WTC11 (cell line): Measurements from ENCODE around the gene AGO4. TPM values are rescaled to one million over a fixed set of nuclear protein-coding genes. Genes with fewer than 3 reads are reported as not detected.

Source experiments
- ATAC-seq: fragments of 200-7000 bp; cut with Tn5 transposase; 2 replicates; pipeline ENCODE4 v1.10.0; 2021; ENCODE audit warnings: mild to moderate bottlenecking, moderate library complexity
- CTCF ChIA-PET: fragments of 300-600 bp; sonication (Branson Sonifier 250); formaldehyde crosslinking; loops from one replicate; lab custom pipeline; 2021; ENCODE audit warnings: antibody characterized with exemption; lab: Charles Lee
- POLR2A ChIA-PET: fragments of 350-600 bp; sonication (Branson Sonifier 250); formaldehyde crosslinking; loops from one replicate; lab custom pipeline; 2021; ENCODE audit warnings: antibody characterized with exemption; lab: Charles Lee
- DNase-seq: peaks from one replicate; pipeline ENCODE4 v3.0.0; 2021; ENCODE audit warnings: low spot score
- H3K27ac Mint-ChIP-seq: 2 replicates; pipeline ENCODE4 v1.8.0; 2021; ENCODE audit warnings: mixed read lengths
- H3K27me3 Mint-ChIP-seq: 2 replicates; pipeline ENCODE4 v1.8.0; 2021; ENCODE audit warnings: low read depth, mild to moderate bottlenecking, moderate library complexity, mixed read lengths
- H3K36me3 Mint-ChIP-seq: 2 replicates; pipeline ENCODE4 v1.8.0; 2021; ENCODE audit warnings: mixed read lengths
- H3K4me1 Mint-ChIP-seq: 2 replicates; pipeline ENCODE4 v1.8.0; 2022; ENCODE audit warnings: mixed read lengths
- H3K4me3 Mint-ChIP-seq: 2 replicates; pipeline ENCODE4 v1.8.0; 2021; ENCODE audit warnings: mild to moderate bottlenecking, moderate library complexity, mixed read lengths
- H3K9me3 Mint-ChIP-seq: 2 replicates; pipeline ENCODE4 v1.8.0; 2021; ENCODE audit warnings: mixed read lengths
- NFATC4 ChIP-seq: fragments of 250-450 bp; sonication (Bioruptor Pico); IDR thresholded peaks from 2 replicates; pipeline ENCODE4 v1.9.0; 2021; ENCODE audit warnings: mild to moderate bottlenecking
- NFE2L1 ChIP-seq: sonication (generic); formaldehyde crosslinking; IDR thresholded peaks from 2 replicates; pipeline ENCODE4 v1.8.1; 2023; ENCODE audit warnings: missing genetic modification reagents
- ZNF219 ChIP-seq: sonication (generic); formaldehyde crosslinking; IDR thresholded peaks from 2 replicates; pipeline ENCODE4 v1.8.0; 2023; ENCODE audit warnings: missing genetic modification reagents, mild to moderate bottlenecking, borderline replicate concordance
- total RNA-seq: library from RNA; stranded (reverse); gene quantifications from 3 replicates; pipeline ENCODE4 v1.2.3, GENCODE V29; 2021
- TF ChIP-seq, protein P1 (sequence below): sonication (generic); formaldehyde crosslinking; IDR thresholded peaks from 2 replicates; pipeline ENCODE4 v1.8.1; 2022; ENCODE audit warnings: mild to moderate bottlenecking, missing genetic modification reagents, moderate library complexity, borderline replicate concordance
- TF ChIP-seq, protein P2 (sequence below): sonication (generic); formaldehyde crosslinking; IDR thresholded peaks from 2 replicates; pipeline ENCODE4 v1.8.0; 2022; ENCODE audit warnings: mild to moderate bottlenecking, missing genetic modification reagents
- TF ChIP-seq, protein P3 (sequence below): sonication (generic); formaldehyde crosslinking; conservative IDR thresholded peaks from 2 replicates; pipeline ENCODE4 v1.8.1; 2022; ENCODE audit warnings: mild to moderate bottlenecking, missing genetic modification reagents
- TF ChIP-seq, protein P4 (sequence below): fragments of 250-450 bp; sonication (Bioruptor Pico); IDR thresholded peaks from 2 replicates; pipeline ENCODE4 v1.9.0; 2021; ENCODE audit warnings: mild to moderate bottlenecking

AGO4 gene
- total RNA-seq, 1 experiment from 2014 or later = 8.7 TPM

DNA sequence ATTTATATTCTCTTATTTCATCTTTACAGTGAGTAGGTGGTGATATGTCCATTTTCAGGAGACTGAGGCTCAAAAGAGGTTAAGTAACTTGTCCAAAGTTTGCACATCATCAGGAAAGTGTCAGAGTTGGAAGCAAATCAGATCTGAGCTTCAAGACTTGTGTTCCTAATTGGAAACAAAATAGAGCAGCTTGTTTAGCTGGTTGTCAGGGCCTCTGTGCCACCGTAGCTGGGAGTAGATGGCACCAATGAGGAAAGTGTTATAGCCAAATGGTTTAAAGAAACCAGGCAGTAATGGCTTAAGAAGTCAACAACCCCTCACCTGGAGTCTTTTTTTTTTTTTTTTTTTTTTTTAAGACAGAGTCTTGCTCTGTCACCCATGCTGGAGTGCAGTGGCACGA is 94.9 kb downstream of the AGO4 start:
- CTCF ChIA-PET = interaction anchor here (0.7 kb wide), 1 partner anchor 17 kb away, joined by 3 read pairs; no protein-coding TSS in a partner anchor
- TF ChIP-seq NFE2L1 (no peak), NFATC4 (CRISPR knock-in tag) (no peak), ZNF219 (CRISPR knock-in tag) (no peak)
- TF ChIP-seq, protein P1, sequence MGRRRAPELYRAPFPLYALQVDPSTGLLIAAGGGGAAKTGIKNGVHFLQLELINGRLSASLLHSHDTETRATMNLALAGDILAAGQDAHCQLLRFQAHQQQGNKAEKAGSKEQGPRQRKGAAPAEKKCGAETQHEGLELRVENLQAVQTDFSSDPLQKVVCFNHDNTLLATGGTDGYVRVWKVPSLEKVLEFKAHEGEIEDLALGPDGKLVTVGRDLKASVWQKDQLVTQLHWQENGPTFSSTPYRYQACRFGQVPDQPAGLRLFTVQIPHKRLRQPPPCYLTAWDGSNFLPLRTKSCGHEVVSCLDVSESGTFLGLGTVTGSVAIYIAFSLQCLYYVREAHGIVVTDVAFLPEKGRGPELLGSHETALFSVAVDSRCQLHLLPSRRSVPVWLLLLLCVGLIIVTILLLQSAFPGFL = no peak
- TF ChIP-seq, protein P2, sequence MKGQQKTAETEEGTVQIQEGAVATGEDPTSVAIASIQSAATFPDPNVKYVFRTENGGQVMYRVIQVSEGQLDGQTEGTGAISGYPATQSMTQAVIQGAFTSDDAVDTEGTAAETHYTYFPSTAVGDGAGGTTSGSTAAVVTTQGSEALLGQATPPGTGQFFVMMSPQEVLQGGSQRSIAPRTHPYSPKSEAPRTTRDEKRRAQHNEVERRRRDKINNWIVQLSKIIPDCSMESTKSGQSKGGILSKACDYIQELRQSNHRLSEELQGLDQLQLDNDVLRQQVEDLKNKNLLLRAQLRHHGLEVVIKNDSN (CRISPR knock-in tag) = no peak
- TF ChIP-seq, protein P3, sequence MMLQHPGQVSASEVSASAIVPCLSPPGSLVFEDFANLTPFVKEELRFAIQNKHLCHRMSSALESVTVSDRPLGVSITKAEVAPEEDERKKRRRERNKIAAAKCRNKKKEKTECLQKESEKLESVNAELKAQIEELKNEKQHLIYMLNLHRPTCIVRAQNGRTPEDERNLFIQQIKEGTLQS = no peak
- TF ChIP-seq, protein P4, sequence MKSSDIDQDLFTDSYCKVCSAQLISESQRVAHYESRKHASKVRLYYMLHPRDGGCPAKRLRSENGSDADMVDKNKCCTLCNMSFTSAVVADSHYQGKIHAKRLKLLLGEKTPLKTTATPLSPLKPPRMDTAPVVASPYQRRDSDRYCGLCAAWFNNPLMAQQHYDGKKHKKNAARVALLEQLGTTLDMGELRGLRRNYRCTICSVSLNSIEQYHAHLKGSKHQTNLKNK (CRISPR knock-in tag) = no peak
- TF ChIP-seq, all 79 proteins: peak for 0

More for the DNA sequence above, 94.9 kb downstream of the AGO4 start:
- POLR2A ChIA-PET = no interaction called here
- Mint-ChIP-seq H3K36me3 (peaks cover 86% of the 10 kb centered on the region), H3K9me3 (no peaks in the 10 kb centered on the region; the same call in 1 of the 2 replicates), H3K27me3 (no peaks in the 10 kb centered on the region), H3K4me1 (no peaks in the 10 kb centered on the region), H3K27ac (peak overlapping the region; percentile 36; the same call in 1 of the 2 replicates), H3K4me3 (no peak overlapping the region)
- DNase-seq (no peak), ATAC-seq (no peak)

Other genes with a start within 250 kb of the AGO4 start
- 1.5 to 1.7 TPM (median 1.5 TPM) in 3 replicates for gene TFAP2E, start 234.7 kb upstream of the AGO4 start, total RNA-seq
- gene PSMB2, start 166.5 kb upstream of the AGO4 start, total RNA-seq = 76.7 to 81.7 TPM (median 80.6 TPM) in 3 replicates
- 7.2 to 10.1 TPM (median 8.6 TPM) in 3 replicates for gene C1orf216, start 89.1 kb upstream of the AGO4 start, total RNA-seq
- gene CLSPN, start 38.0 kb upstream of the AGO4 start, total RNA-seq = 34.6 to 37.1 TPM (median 34.6 TPM) in 3 replicates
- gene AGO1, start 75.2 kb downstream of the AGO4 start, total RNA-seq = 77.8 to 81.8 TPM (median 80.6 TPM) in 3 replicates
- gene AGO3, start 123.1 kb downstream of the AGO4 start, total RNA-seq = 26.8 to 30.7 TPM (median 27.0 TPM) in 3 replicates